ENCODE data around the gene IL12A.

Gene IL12A

GRCh38 chr3:159989973-159990846 lies 1.6 kb downstream of the IL12A start:
- no peak for DNase-seq (ENCODE audit: low read depth)
- peak overlapping the region; percentile 76 for H3K4me3 ChIP-seq (ENCODE audit: low read depth, low read length)
- TF ChIP-seq CTCF (IDR thresholded peaks at IDR 0.05; ENCODE audit: insufficient read depth, low read depth, low read length, missing control alignments) = no peak

- no peak for DNase-seq (ENCODE audit: low read depth)
- TF ChIP-seq CTCF (IDR thresholded peaks at IDR 0.05; ENCODE audit: insufficient read depth, low read depth, low read length, missing control alignments) = no peak
- no peak overlapping the region for H3K4me3 ChIP-seq (ENCODE audit: low read depth, low read length)
Measured at GRCh38 chr3:159991591-159991990, 3.0 kb downstream of the IL12A start.

GRCh38 chr3:159992589-159992988 lies 4.0 kb downstream of the IL12A start:
- H3K4me3 ChIP-seq (ENCODE audit: low read depth, low read length) = no peak overlapping the region
- DNase-seq (ENCODE audit: low read depth) = no peak
- no peak for TF ChIP-seq CTCF (IDR thresholded peaks at IDR 0.05; ENCODE audit: insufficient read depth, low read depth, low read length, missing control alignments)

DNA sequence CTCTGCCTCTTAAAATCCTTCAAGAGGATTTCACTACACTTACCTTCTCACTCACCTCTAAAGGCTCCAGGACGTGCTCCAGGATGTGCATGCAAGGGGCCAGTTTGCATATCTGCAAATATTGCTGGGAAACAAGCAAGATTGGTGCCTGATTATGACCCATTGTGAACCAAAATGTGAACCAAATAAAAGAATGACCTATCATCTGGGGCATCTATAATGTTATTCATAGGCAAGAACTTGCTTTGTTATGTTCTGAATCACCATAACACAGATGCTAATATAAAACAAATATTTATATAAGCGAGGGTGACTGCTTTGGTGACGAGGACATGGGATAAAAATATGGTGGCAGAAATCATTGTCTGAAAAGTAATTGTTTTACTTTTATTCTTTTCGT lies 5.5 kb downstream of the IL12A start:
- no peak for TF ChIP-seq CTCF (IDR thresholded peaks at IDR 0.05; ENCODE audit: insufficient read depth, low read depth, low read length, missing control alignments)
- no peak overlapping the region for H3K4me3 ChIP-seq (ENCODE audit: low read depth, low read length)
- no peak for DNase-seq (ENCODE audit: low read depth)

- TF ChIP-seq CTCF (IDR thresholded peaks at IDR 0.05; ENCODE audit: insufficient read depth, low read depth, low read length, missing control alignments) = no peak
Measured at GRCh38 chr3:159995091-159995490, 6.5 kb downstream of the IL12A start.

DNA sequence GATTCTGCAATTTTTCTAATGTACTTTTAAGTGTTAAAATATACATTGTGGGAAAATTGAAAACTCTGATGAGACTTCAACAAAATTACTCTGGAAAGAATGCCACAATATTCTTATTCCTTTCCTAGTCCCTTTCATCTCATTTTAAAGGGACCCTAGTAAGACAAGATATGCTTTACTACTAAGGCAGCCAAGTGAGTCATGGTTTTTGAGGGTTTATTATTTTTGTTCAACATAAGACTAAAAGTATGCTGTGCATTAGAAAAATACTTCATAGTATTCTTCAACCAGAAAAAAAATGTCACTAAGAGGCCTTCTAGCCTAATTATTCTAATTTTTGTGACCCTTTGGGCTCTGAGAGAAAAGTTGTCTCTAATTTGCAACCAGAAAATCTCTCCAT lies 7.4 kb downstream of the IL12A start:
- no peak for TF ChIP-seq CTCF (IDR thresholded peaks at IDR 0.05; ENCODE audit: insufficient read depth, low read depth, low read length, missing control alignments)

More at GRCh38 chr3:159995091-159995490, 6.5 kb downstream of the IL12A start:
- H3K4me3 ChIP-seq (ENCODE audit: low read depth, low read length) = no peak overlapping the region
- no peak for DNase-seq (ENCODE audit: low read depth)

DNA sequence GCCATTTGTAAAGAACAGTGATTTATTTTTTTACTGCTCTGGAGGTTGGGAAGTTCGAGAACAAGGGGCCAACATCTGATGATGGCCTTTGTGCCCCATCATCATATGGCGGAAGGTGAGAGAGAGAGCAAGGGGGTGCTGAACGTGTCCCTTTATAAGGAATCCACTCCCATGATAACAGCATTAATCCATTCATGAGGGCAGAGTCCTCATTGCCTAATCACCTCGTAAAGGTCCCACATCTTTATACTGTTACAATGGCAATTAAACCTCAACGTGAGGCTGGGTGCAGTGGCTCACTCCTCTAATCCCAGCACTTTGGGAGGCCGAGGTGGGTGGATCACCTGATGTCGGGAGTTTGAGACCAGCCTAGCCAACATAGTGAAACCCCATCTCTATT lies 8.3 kb downstream of the IL12A start:
- DNase-seq (ENCODE audit: low read depth) = no peak
- no peak for TF ChIP-seq CTCF (IDR thresholded peaks at IDR 0.05; ENCODE audit: insufficient read depth, low read depth, low read length, missing control alignments)
- H3K4me3 ChIP-seq (ENCODE audit: low read depth, low read length) = no peak overlapping the region

More for the DNA sequence above, 7.4 kb downstream of the IL12A start:
- no peak for DNase-seq (ENCODE audit: low read depth)
- no peak overlapping the region for H3K4me3 ChIP-seq (ENCODE audit: low read depth, low read length)

Measured in GM12865 (cell line).